Measurements from ENCODE around the gene CTXN1.

Gene CTXN1

GRCh38 chr19:7883796-7884570 lies 42.0 kb downstream of the CTXN1 start:
- no peak for DNase-seq
- intact Hi-C loops (cut with DNase I): no loop called here

GRCh38 chr19:7883105-7883504 lies 42.8 kb downstream of the CTXN1 start:
- no peak for DNase-seq
- intact Hi-C loops (cut with DNase I): no loop called here

- intact Hi-C loops (cut with DNase I): no loop called here
- no peak for DNase-seq
These were observed 44.0 kb downstream of the CTXN1 start for GRCh38 chr19:7881910-7882309.

- peak in 1 of 10 donors; percentile 67 for DNase-seq
- intact Hi-C loops (cut with DNase I): no loop called here
These were observed 46.1 kb downstream of the CTXN1 start for GRCh38 chr19:7879836-7880235.

- intact Hi-C loops (cut with DNase I): no loop called here
- DNase-seq: peak in 1 of 10 donors; percentile 75
These were observed 46.7 kb downstream of the CTXN1 start for GRCh38 chr19:7879111-7879807.

GRCh38 chr19:7877249-7877836 lies 48.6 kb downstream of the CTXN1 start:
- intact Hi-C loops (cut with DNase I): no loop called here
- DNase-seq: no peak

GRCh38 chr19:7874897-7875273 lies 51.0 kb downstream of the CTXN1 start:
- intact Hi-C loops (cut with DNase I): no loop called here
- DNase-seq: no peak

Data from posterior cingulate gyrus (tissue), 11 donors.